AG04450 (cell line): ENCODE measurements around the gene DDR2. TPM values are rescaled to one million over a fixed set of nuclear protein-coding genes. Genes with fewer than 3 reads are reported as not detected.
A peak's percentile ranks its signal among the peaks of the same experiment; 100 is the strongest.

ENCODE experiments used
- CTCF ChIA-PET: fragments of 300-600, 350-600 bp; formaldehyde crosslinking; extraction: SDS; loops from one replicate; lab custom pipeline; 2022; ENCODE audit warnings: antibody characterized with exemption, inconsistent platforms; lab: Charles Lee
- POLR2A ChIA-PET: fragments of 350-600 bp; formaldehyde crosslinking; extraction: SDS; loops from one replicate; lab custom pipeline; 2021; ENCODE audit warnings: antibody characterized with exemption, inconsistent platforms; lab: Yijun Ruan, JAX
- DNase-seq: peaks from one replicate; pipeline ENCODE4 v3.0.0-alpha.2; 2011; ENCODE audit warnings: low read depth, low spot score
- H3K27ac ChIP-seq: one replicate; pipeline ENCODE4 v1.5.1; 2012; ENCODE audit warnings: low read depth, low read length, control low read depth
- H3K27me3 ChIP-seq: one replicate; pipeline ENCODE4 v1.6.0; 2012; ENCODE audit warnings: low read length; ENCODE audit not compliant: control insufficient read depth, insufficient read depth
- H3K4me3 ChIP-seq: 2 replicates; pipeline ENCODE4 v1.5.1; 2011; ENCODE audit warnings: mild to moderate bottlenecking, low read depth, low read length, control low read depth
- H3K9me3 ChIP-seq: 2 replicates; pipeline ENCODE4 v1.5.1; 2012; ENCODE audit warnings: low read length; ENCODE audit not compliant: control insufficient read depth, insufficient read depth
- CTCF ChIP-seq: IDR thresholded peaks from 2 replicates; pipeline ENCODE4 v1.5.1; 2011; ENCODE audit warnings: low read depth, low read length, control low read depth, inconsistent platforms
- polyA plus RNA-seq: library from polyadenylated mRNA; depleted of rRNA; stranded (reverse); fragments of >200 nt; gene quantifications from 2 replicates; pipeline ENCODE4 v1.2.3, GENCODE V29; 2011

The DDR2 gene
- polyA plus RNA-seq, 1 experiment = 194 TPM

DNA sequence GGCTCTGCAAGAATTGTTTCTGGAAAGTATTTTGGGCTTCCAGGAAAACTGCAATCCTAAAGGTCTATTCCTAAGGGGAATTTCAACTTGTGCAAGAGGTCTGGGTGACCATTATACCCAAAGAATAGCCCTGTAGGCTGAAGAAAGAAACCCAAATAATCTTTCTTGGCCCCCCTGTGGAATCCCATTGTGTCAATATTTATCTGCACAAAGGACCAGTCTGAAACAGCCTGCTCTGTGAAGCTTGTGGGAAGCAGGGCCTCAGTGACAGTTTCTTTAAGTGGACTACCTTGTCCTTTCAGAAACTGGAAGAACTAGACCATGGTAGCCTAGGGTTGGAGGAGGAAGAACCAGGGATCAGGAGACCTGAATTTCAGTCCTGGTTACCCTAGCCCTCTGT is 99.8 kb downstream of the DDR2 start:
- no peak overlapping the region for H3K4me3 ChIP-seq
- no peak overlapping the region for H3K27ac ChIP-seq
- DNase-seq = no peak
- CTCF ChIA-PET = interaction anchor here (0.9 kb wide), 1 partner anchor 11 kb away, joined by 3 read pairs; no protein-coding TSS in a partner anchor
- no peaks in the 10 kb centered on the region for H3K27me3 ChIP-seq
- no peak for TF ChIP-seq CTCF
- no peaks in the 10 kb centered on the region for H3K9me3 ChIP-seq
- POLR2A ChIA-PET = no interaction called here

- peak overlapping the region; percentile 24 for H3K27ac ChIP-seq
- DNase-seq = no peak
- H3K27me3 ChIP-seq = no peaks in the 10 kb centered on the region
- CTCF ChIA-PET = interaction anchor here (0.9 kb wide), 1 partner anchor 12 kb away, joined by 3 read pairs; no protein-coding TSS in a partner anchor
- no peak for TF ChIP-seq CTCF
- H3K4me3 ChIP-seq = no peak overlapping the region
- no peaks in the 10 kb centered on the region for H3K9me3 ChIP-seq
- POLR2A ChIA-PET = no interaction called here
Measured at GRCh38 chr1:162732566-162733335, 100.5 kb downstream of the DDR2 start.

DNA sequence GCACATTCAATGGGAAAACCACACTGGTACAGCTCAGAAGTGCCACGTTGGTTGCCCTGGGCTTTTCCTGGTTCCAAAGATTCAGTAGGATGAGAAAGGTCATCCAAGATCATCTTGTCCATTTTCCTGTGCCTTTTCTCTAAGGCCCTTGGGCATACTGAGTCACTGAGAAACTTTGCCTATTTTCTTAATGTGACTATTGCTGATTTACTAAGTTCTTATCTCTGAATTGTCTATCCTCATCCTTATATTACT is 101.0 kb downstream of the DDR2 start:
- no peak overlapping the region for H3K4me3 ChIP-seq
- no peaks in the 10 kb centered on the region for H3K27me3 ChIP-seq
- no peaks in the 10 kb centered on the region for H3K9me3 ChIP-seq
- ChIA-PET POLR2A (no interaction called here), CTCF (no interaction called here)
- no peak for DNase-seq
- TF ChIP-seq CTCF = no peak
- no peak overlapping the region for H3K27ac ChIP-seq

GRCh38 chr1:162734047-162734446 is 101.8 kb downstream of the DDR2 start:
- Histone ChIP-seq H3K27ac (no peak overlapping the region), H3K4me3 (no peak overlapping the region), H3K27me3 (no peaks in the 10 kb centered on the region), H3K9me3 (no peaks in the 10 kb centered on the region)
- ChIA-PET CTCF (no interaction called here), POLR2A (no interaction called here)
- TF ChIP-seq CTCF = no peak
- no peak for DNase-seq

- Histone ChIP-seq H3K9me3 (no peaks in the 10 kb centered on the region), H3K27me3 (no peaks in the 10 kb centered on the region), H3K27ac (no peak overlapping the region), H3K4me3 (no peak overlapping the region)
- no peak for DNase-seq
- ChIA-PET POLR2A (no interaction called here), CTCF (no interaction called here)
- no peak for TF ChIP-seq CTCF
Measured at GRCh38 chr1:162736184-162736583, 103.9 kb downstream of the DDR2 start.
